ENCODE data around the gene PPP6C. TPM values are rescaled to one million over a fixed set of nuclear protein-coding genes. Genes with fewer than 3 reads are reported as not detected.
"Not testable (repeated sequence)": the region's sequence is repeated elsewhere in the genome, so short reads cannot be mapped to it uniquely, and the experiment has no call there.

Gene PPP6C
- total RNA-seq, 1 donor, result 28.5 TPM

DNA sequence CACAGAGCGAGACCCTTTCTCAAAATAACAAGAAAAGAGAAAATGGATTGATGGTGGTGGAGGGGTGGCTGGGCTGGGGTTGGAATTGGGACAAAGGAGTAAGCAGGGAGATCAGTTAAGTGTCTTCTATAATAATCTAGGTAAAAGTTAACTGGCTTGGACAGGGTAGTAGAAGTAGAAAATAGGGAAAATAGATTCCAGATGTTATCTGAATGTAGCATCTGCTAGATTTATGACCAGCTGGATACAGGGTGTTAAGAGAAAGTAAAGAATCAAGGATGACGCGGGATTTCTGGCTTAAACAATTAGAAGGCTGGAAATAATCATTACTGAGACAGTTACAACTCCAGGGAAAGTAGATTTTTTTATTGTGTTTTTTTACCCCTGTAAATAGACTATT lies 13.0 kb downstream of the PPP6C start:
- DNase-seq (ENCODE audit: low read depth), result peak; percentile 56
- H3K4me3 ChIP-seq (ENCODE audit: low read depth, low read length), result no peak overlapping the region
- TF ChIP-seq, protein P1, sequence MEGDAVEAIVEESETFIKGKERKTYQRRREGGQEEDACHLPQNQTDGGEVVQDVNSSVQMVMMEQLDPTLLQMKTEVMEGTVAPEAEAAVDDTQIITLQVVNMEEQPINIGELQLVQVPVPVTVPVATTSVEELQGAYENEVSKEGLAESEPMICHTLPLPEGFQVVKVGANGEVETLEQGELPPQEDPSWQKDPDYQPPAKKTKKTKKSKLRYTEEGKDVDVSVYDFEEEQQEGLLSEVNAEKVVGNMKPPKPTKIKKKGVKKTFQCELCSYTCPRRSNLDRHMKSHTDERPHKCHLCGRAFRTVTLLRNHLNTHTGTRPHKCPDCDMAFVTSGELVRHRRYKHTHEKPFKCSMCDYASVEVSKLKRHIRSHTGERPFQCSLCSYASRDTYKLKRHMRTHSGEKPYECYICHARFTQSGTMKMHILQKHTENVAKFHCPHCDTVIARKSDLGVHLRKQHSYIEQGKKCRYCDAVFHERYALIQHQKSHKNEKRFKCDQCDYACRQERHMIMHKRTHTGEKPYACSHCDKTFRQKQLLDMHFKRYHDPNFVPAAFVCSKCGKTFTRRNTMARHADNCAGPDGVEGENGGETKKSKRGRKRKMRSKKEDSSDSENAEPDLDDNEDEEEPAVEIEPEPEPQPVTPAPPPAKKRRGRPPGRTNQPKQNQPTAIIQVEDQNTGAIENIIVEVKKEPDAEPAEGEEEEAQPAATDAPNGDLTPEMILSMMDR (IDR thresholded peaks at IDR 0.05; ENCODE audit: insufficient read depth, low read length), result no peak

DNA sequence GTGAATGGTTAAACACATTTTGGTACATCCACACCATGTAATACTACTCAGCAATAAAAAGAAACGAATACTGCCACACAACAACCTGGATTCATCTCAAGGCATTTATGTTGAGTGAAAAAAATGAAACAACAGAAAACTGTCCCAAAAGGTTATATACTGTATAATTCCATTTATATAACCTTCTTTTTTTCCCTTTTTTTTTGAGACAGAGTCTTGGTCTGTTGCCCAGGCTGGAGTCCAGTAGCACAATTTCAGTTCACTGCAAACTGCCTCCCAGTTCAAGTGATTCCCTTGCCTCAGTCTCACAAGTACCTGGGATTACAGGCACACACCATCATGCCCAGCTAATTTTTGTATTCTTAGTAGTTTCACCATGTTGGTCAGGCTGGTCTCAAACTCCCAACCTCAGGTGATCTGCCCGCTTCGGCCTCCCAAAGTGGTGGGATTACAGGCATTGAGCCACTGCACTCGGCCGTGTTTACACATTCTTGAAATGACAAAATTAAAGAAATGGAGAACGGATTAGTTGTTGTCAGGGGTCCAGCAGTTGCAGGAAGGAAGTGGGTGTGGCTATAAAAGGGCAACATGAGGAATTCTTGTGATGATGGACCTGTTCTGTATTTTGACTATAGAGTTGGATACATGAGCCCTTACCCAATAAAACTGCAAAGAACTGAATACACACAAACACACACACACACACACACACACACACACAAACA lies 17.4 kb downstream of the PPP6C start:
- DNase-seq (ENCODE audit: low read depth), result peak; percentile 54
- TF ChIP-seq, protein P1 (IDR thresholded peaks at IDR 0.05; ENCODE audit: insufficient read depth, low read length), result no peak
- no peak overlapping the region for H3K4me3 ChIP-seq (ENCODE audit: low read depth, low read length)

DNA sequence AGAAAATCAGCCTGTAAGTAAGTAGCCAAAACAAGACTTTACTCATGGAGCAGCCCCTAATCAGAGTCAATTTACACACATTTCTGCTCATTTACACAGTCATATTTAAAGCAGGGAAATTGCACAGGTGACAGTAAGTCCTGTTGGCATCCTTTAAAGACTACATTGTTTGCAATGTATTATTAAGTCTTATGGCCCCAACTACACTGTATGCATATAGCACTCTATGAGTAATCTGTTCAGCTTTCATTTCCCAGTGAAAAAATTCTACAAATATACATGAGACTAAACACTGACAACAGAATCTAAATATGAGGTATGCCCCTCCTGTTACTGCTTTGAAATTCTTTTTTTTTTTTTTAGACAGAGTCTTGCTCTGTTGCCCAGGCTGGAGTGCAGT lies 19.7 kb downstream of the PPP6C start:
- TF ChIP-seq, protein P1 (IDR thresholded peaks at IDR 0.05; ENCODE audit: insufficient read depth, low read length), result no peak
- DNase-seq (ENCODE audit: low read depth), result no peak
- H3K4me3 ChIP-seq (ENCODE audit: low read depth, low read length), result no peak overlapping the region

DNA sequence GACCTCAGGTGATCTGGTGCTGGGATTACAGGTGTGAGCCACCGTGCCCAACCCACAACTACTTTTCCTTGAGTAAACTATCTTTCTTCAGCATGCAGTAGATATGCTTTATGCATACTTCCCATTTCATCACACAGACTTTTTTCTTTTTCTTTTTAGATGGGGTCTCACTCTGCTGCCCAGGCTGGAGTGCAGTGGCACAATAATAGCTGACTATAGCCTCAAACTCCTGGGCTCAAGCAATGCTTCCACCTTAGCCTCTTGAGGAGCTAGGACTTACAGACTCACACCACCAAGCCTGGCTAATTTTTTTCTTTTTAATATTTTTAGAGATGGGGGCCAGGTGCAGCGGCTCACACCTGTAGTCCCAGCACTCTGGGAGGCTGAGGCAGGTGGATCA lies 22.8 kb downstream of the PPP6C start:
- H3K4me3 ChIP-seq (ENCODE audit: low read depth, low read length), result no peak overlapping the region
- DNase-seq (ENCODE audit: low read depth), result no peak
- TF ChIP-seq, protein P1 (IDR thresholded peaks at IDR 0.05; ENCODE audit: insufficient read depth, low read length), result no peak

DNA sequence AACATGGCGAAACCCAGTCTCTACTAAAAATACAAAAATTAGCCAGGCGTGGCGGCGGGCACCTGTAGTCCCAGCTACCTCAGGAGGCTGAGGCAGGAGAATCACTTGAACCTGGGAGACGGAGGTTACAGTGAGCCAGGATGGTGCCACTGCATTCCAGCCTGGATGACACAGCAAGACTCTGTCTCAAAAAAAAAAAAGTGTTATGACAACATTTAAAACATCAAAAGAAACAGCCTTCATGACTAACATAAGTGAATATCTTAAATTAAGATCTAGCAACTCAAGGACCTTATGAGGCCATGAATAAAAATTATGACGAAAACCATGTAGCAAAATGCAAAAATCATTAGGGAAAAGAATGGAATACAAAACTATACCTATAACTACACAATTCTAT lies 26.7 kb downstream of the PPP6C start:
- not testable (repeated sequence) for DNase-seq (ENCODE audit: low read depth); H3K4me3 ChIP-seq (ENCODE audit: low read depth, low read length)

DNA sequence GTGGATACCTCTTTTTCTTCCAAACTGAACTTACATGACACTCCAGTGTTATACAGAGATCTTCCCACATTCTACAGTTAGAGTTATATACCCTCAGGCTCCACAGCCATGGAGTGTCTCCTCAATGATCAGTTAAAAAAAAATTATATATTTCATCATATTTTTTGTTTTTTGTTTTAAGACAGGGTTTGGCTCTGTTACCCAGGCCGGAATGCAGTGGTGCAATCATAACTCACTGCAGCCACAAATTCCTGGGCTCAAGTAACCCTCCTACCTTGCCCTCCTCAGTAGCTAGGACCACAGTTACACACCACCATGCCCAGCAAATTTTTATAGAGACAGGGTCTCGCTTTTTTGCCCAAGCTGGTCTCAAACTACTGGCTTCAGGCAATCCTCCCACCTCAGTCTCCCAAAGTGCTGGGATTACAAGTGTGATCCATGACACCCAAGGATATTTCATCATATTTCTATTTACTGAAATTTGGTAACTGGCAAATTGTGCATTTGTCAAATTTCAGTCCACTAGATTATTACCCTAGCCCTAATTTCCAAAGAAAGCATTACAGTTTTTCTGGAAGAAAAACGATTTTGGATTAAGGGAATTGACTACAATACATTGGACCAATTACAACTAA lies 28.2 kb downstream of the PPP6C start:
- H3K4me3 ChIP-seq (ENCODE audit: low read depth, low read length), result no peak overlapping the region
- TF ChIP-seq, protein P1 (IDR thresholded peaks at IDR 0.05; ENCODE audit: insufficient read depth, low read length), result no peak
- peak; percentile 84 for DNase-seq (ENCODE audit: low read depth)

DNA sequence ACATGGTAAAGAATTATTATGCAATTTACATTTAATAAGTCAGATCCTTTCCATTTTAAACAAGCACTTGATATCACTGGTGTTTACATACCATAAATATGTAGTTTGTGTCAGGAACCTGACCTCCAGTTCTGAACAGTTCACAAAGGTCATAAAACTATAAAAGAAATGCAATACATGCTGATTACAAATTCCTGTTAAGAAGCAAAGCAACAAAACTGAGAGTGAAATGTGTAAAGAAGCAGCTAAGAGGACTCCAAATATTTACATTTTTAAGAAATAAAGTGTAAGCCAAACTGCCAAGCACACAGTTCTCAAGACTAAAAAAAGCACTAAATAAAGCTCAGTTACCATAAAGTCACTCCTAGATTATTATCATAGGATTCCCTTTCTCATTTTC lies 28.9 kb downstream of the PPP6C start:
- TF ChIP-seq, protein P1 (IDR thresholded peaks at IDR 0.05; ENCODE audit: insufficient read depth, low read length), result no peak
- DNase-seq (ENCODE audit: low read depth), result no peak

More for the DNA sequence above, 28.9 kb downstream of the PPP6C start:
- no peak overlapping the region for H3K4me3 ChIP-seq (ENCODE audit: low read depth, low read length)
